NCI-H446 treated with DMSO at 0.1 percent for 48 hours (cell line): ENCODE data around the gene LMF1.

Source experiments
- DNase-seq: peaks from one replicate; lab custom pipeline; 2025; lab: John Stamatoyannopoulos, UW

Gene LMF1

GRCh38 chr16:879461-879861, 91.3 kb downstream of the LMF1 start:
- DNase-seq: no peak

DNA sequence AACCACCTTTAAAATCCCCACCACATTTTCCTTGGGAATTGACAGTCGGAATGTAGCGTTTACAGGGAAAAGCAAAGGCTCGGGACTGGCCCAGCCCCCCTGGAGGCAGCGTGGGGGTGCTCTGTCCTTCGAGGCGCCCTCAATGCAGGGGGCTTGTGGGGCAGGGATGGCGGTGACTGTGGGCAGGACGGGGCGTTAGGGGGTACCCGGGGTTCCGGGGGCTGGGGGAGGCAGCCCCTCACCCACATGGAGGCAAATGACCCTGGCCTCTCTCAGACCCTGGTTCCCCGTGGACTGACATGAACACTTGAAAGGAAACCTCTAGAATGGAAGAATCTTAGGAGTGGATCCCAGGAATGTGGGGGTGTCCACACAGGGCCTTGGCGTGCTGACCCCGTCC, 91.9 kb downstream of the LMF1 start:
- no peak for DNase-seq

GRCh38 chr16:878072-878784, 92.6 kb downstream of the LMF1 start:
- no peak for DNase-seq

GRCh38 chr16:877242-878071, 93.3 kb downstream of the LMF1 start:
- no peak for DNase-seq

DNA sequence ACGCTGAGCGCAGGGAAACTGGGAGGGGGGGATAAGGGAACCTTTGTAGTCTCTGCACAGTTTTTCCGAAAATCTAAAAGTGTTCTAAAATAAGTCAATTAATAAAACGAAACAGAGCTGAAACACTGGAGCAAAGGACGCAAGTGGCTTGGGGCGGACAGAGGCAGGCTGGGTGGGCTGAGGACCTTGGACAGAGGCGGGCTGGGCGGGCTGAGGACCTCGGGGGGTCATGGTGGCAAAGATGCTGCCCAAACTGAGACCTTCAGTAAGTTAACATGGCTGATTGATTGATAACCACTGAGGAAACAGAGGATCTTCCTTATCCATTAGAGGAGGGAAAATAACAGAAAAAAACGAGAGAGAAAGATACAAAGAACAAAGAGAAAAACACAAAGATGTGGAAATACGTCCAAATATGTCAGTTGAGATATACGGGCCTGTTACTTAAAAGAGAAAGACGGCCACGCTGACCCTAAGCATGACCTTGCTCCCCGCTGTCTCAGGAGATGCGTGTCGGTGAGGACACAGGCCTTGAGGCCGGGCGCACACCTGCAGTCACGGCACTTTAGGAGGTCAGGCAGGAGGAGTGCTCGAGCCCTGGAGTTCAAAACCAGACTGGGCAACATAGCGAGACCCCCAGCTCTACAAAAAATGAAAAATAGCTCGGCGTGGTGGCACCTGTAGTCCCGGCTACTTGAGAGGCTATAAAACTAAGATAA, 94.1 kb downstream of the LMF1 start:
- DNase-seq: no peak

GRCh38 chr16:876041-876335, 94.8 kb downstream of the LMF1 start:
- DNase-seq: no peak

GRCh38 chr16:875182-876040, 95.4 kb downstream of the LMF1 start:
- no peak for DNase-seq

DNA sequence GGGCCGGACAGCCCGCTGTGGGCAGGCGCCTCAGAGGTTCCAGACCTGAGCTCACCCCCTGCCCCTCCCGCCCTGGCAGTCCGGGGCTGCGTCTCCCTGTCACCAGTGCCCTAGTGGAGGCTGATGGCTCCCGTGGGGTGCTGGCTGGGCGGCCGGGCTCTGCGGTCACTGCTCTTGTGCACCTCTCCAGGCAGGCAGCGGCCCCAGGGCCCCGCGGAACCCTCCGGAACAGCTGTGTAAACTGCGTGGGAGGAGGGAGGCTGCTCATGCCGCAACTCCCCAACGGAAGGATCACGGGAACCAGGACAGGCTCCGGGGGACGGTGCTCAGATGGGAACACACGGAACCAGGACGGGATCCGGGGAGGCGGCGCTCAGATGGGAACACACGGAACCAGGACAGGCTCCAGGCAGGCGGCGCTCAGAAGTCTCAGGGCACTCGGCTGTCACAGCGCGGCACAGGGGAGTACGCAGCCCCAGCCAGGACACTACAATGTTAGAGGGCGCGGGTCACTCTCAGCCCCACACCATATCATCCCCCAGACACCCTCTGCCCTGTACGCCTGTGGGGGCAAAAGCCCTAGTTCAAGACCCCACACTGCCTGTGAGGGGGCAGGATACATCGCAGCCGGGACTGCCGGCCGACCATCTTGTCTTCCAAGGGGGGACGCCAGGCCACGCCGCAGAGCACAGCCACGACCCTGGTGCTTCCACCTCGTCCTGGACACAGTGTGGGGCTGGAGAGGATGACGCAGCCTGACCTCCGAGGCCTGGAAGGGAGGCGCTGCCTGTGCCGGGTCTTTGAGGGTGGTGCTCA, 96.2 kb downstream of the LMF1 start:
- DNase-seq: no peak

DNA sequence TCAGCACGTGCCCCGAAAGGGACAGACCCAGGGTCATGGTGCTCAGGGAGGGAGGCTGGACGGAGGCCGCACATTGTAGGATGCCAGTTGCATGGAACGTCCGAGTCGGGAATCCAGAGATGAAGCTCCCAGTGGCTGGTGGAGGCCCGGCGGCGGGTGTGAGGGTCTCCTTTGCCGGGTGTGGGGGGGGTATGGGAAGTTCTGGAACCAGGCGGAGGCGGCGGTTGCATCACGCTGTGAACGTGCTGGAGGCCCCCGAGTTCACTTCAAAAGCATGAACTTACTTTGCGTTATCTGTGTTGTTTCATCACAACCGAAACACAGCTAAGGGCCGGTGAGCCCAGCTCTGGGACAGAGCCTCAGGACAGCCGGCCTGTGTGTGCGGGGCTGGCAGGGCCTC, 96.9 kb downstream of the LMF1 start:
- DNase-seq: no peak

DNA sequence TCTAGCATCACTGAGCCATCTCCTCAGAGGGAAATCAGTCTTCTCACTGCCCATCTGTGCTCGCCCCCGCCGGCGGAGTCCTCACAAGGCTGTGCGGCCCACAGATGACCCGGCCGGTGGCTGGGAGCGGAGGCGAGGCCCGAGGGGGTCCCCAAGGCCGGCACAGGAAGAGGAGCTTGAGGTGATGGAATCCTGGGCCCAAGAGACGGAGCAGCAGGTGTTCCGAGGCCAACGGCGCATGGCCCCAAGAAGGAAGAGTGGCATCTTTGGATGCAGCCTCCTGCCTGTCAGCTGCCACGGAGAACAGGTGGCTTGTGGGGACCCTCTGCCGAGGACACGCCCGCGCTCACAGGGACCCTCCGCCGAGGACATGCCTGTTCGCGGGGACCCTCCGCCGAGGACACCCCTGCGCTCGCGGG, 97.5 kb downstream of the LMF1 start:
- DNase-seq: no peak

DNA sequence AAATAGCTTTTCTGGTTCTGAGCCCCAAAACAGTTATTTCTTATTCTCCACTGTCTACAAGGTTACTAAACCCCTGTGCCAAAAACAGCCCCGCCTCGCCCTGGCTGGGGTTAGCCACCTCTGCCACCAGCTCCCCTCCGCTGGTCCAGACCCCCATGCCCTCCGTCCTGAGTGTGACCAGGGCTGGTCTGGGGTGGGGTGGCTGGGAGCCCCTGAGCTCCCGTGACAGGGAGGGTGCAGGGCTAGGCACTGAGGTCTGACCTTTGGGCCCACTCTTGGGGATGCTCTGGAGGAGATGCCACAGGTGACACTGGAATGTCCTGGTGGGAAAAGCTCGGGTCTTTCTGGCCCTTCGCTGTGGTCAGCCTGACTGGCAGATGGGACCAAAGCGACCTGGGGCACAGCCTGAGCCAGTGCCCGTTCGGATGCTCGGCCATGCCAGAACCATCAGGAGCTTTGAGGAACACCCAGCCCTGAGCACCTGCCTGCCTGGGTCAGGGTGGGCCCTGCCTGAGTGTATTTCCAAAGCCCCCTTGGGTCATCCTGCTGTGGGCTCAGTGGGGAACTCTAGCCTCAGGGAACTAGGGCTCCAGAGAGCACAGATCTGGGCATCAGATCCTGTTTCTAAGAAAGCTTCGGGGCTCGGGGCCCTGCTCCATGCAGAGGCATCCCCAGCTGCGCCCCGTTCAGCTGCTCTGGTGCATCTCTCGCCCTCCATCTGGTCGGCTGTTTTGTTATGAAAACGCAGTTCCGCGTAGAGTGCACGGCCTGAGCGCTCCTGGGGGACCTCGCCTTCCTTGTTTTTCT, 98.1 kb downstream of the LMF1 start:
- no peak for DNase-seq

- DNase-seq: no peak
These were observed 99.0 kb downstream of the LMF1 start for GRCh38 chr16:871562-872345.

DNA sequence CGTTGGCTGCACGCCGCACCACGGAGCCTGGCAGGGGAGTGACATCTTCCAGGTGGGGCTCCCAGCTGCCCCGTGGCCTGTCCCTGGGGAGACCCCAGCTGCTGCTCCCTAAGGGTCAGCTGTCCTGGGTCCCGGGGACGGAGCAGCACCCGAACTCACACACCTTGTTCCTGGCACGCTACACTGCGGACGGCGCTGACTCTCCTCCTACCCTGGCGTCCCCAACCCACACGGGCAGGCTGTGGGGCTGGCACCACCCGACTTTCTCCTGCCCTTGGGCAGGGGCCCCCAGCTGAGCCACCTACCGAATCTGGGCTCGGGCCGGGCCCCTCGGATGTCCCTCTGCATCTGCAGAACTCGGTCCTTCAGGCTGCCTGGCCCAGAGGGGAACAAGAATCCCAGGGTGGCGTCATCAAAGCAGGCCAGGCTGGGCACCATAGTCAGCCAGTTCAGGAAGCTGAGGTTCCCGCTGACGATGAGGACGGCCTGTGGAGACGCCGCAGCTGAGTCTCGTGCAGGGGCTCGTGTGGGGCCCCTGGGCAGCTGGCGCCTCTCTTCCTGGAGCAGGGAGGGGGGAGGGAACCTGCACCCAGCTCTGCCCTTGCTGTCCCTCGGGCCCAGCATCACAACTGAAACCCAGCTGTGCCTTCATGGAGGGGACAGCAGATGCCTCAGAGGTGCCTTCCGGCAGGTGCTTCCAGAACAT, 99.8 kb downstream of the LMF1 start:
- no peak for DNase-seq

GRCh38 chr16:869823-870641, 100.8 kb downstream of the LMF1 start:
- DNase-seq: no peak

DNA sequence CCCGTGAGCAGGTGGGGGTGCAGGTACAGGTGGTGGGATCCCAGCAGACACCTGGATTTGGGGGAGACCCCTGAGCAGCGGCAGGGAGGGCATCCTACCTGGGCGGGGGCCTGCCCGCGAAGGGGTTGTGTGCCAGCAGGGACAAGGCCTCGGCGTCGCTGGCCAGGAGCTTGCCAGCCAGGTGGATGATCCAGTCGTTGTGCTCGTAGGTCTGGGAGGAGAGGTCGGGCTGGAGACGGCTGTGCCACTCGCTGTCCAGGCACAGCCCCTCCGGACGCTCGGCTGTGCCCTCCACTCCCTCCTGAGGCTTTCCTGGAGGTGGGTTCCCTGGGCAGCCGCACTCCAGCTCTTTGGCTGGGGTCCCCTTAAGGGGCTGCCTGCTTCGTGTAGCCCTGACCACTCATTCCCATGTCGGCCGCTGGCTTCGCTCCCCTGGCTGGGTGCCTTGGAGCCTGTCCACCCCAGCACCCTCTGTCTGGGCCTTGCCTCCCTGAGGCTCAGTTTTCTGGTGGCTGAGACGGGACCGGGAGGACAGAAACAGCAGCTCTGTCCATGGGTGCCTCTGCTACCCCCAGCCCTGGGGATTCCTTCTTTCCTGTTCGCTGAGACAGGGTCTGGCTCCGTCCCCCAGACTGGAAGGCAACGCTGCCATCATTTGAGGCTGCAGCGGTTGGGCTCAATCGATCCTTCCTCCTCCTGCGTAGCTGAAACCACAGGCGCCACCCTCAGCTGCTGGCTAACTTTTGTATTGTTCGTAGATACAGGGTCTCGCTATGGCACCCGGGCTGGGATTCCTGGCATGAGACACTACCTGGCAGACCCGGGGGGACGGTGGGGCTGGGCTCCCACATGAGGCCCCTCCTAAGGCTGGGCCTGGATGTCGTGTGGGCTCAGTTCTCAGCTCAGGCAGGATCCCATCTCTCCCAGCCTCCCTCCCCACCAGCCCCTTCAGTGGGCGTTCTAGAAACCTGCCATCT, 101.7 kb downstream of the LMF1 start:
- DNase-seq: no peak

GRCh38 chr16:868386-868755, 102.4 kb downstream of the LMF1 start:
- no peak for DNase-seq
